Memory B cell (primary cell): ENCODE data around the gene NRXN3.

Experiments used
- ATAC-seq: fragments of 150-1000 bp; cut with Tn5 transposase; 2 replicates; pipeline ENCODE4 v1.10.0; 2021; ENCODE audit warnings: low read depth, mild to moderate bottlenecking, moderate library complexity
- DNase-seq, 2 donors: peaks; one replicate each; pipeline ENCODE4 v3.0.0; 2022; ENCODE audit warnings: low spot score in 2 of 2
- H3K27ac Mint-ChIP-seq: one replicate; pipeline ENCODE4 v1.8.0; 2022; ENCODE audit warnings: mild to moderate bottlenecking, moderate library complexity, mixed read lengths
- H3K27me3 Mint-ChIP-seq: one replicate; pipeline ENCODE4 v1.8.0; 2022; ENCODE audit warnings: mixed read lengths
- H3K36me3 Mint-ChIP-seq: one replicate; pipeline ENCODE4 v1.8.0; 2022; ENCODE audit warnings: mild to moderate bottlenecking, mixed read lengths
- H3K4me1 Mint-ChIP-seq: one replicate; pipeline ENCODE4 v1.8.0; 2022; ENCODE audit warnings: mixed read lengths
- H3K4me3 Mint-ChIP-seq: one replicate; pipeline ENCODE4 v1.8.0; 2022; ENCODE audit warnings: mild to moderate bottlenecking, moderate library complexity, mixed read lengths
- H3K9me3 Mint-ChIP-seq: one replicate; pipeline ENCODE4 v1.8.0; 2022; ENCODE audit warnings: mixed read lengths

NRXN3 gene

GRCh38 chr14:79405512-79405910 lies 1235.3 kb downstream of the NRXN3 start:
- Mint-ChIP-seq H3K36me3 (no peaks in the 10 kb centered on the region), H3K27me3 (no peaks in the 10 kb centered on the region), H3K4me3 (no peak overlapping the region), H3K4me1 (no peaks in the 10 kb centered on the region), H3K27ac (no peak overlapping the region), H3K9me3 (peaks cover 4% of the 10 kb centered on the region)
- ATAC-seq (no peak), DNase-seq (no peak)

- ATAC-seq (no peak), DNase-seq (no peak)
- H3K9me3 Mint-ChIP-seq = peaks cover 4% of the 10 kb centered on the region
- no peak overlapping the region for H3K4me3 Mint-ChIP-seq
- H3K36me3 Mint-ChIP-seq = no peaks in the 10 kb centered on the region
- no peak overlapping the region for H3K27ac Mint-ChIP-seq
- H3K27me3 Mint-ChIP-seq = no peaks in the 10 kb centered on the region
- no peaks in the 10 kb centered on the region for H3K4me1 Mint-ChIP-seq
Observed at GRCh38 chr14:79407572-79407971, 1237.4 kb downstream of the NRXN3 start.

GRCh38 chr14:79408696-79409095 lies 1238.5 kb downstream of the NRXN3 start:
- Mint-ChIP-seq H3K4me1 (no peaks in the 10 kb centered on the region), H3K27me3 (no peaks in the 10 kb centered on the region), H3K9me3 (peaks cover 5% of the 10 kb centered on the region), H3K36me3 (no peaks in the 10 kb centered on the region), H3K27ac (no peak overlapping the region), H3K4me3 (no peak overlapping the region)
- no peak for DNase-seq
- ATAC-seq = no peak

- H3K27ac Mint-ChIP-seq = no peak overlapping the region
- DNase-seq = no peak
Observed at GRCh38 chr14:79411403-79412174, 1241.4 kb downstream of the NRXN3 start.

GRCh38 chr14:79412822-79413221 lies 1242.6 kb downstream of the NRXN3 start:
- no peak overlapping the region for H3K4me3 Mint-ChIP-seq
- H3K27ac Mint-ChIP-seq = no peak overlapping the region
- DNase-seq (no peak), ATAC-seq (no peak)
- peaks cover 3% of the 10 kb centered on the region for H3K9me3 Mint-ChIP-seq
- H3K27me3 Mint-ChIP-seq = no peaks in the 10 kb centered on the region
- H3K4me1 Mint-ChIP-seq = no peaks in the 10 kb centered on the region
- no peaks in the 10 kb centered on the region for H3K36me3 Mint-ChIP-seq

More at GRCh38 chr14:79411403-79412174, 1241.4 kb downstream of the NRXN3 start:
- H3K4me1 Mint-ChIP-seq = no peaks in the 10 kb centered on the region
- H3K36me3 Mint-ChIP-seq = no peaks in the 10 kb centered on the region
- H3K4me3 Mint-ChIP-seq = no peak overlapping the region
- H3K27me3 Mint-ChIP-seq = no peaks in the 10 kb centered on the region
- ATAC-seq = no peak
- peaks cover 3% of the 10 kb centered on the region for H3K9me3 Mint-ChIP-seq

- no peak for ATAC-seq
Observed at GRCh38 chr14:79413734-79414428, 1243.7 kb downstream of the NRXN3 start.

GRCh38 chr14:79415726-79416125 lies 1245.6 kb downstream of the NRXN3 start:
- no peaks in the 10 kb centered on the region for H3K4me1 Mint-ChIP-seq
- no peak overlapping the region for H3K4me3 Mint-ChIP-seq
- no peaks in the 10 kb centered on the region for H3K27me3 Mint-ChIP-seq
- H3K9me3 Mint-ChIP-seq = peaks cover 2% of the 10 kb centered on the region
- ATAC-seq (no peak), DNase-seq (no peak)
- no peak overlapping the region for H3K27ac Mint-ChIP-seq
- no peaks in the 10 kb centered on the region for H3K36me3 Mint-ChIP-seq

More at GRCh38 chr14:79413734-79414428, 1243.7 kb downstream of the NRXN3 start:
- Mint-ChIP-seq H3K27ac (no peak overlapping the region), H3K36me3 (no peaks in the 10 kb centered on the region), H3K4me3 (no peak overlapping the region), H3K27me3 (no peaks in the 10 kb centered on the region), H3K4me1 (no peaks in the 10 kb centered on the region), H3K9me3 (peaks cover 2% of the 10 kb centered on the region)
- no peak for DNase-seq

GRCh38 chr14:79417961-79418360 lies 1247.8 kb downstream of the NRXN3 start:
- no peaks in the 10 kb centered on the region for H3K4me1 Mint-ChIP-seq
- H3K36me3 Mint-ChIP-seq = no peaks in the 10 kb centered on the region
- H3K27ac Mint-ChIP-seq = no peak overlapping the region
- H3K4me3 Mint-ChIP-seq = no peak overlapping the region
- ATAC-seq (no peak), DNase-seq (no peak)
- H3K27me3 Mint-ChIP-seq = no peaks in the 10 kb centered on the region
- peaks cover under 1% of the 10 kb centered on the region for H3K9me3 Mint-ChIP-seq

GRCh38 chr14:79418649-79419415 lies 1248.7 kb downstream of the NRXN3 start:
- no peak for ATAC-seq

GRCh38 chr14:79419571-79420327 lies 1249.6 kb downstream of the NRXN3 start:
- ATAC-seq (no peak), DNase-seq (no peak)
- H3K4me3 Mint-ChIP-seq = no peak overlapping the region
- no peaks in the 10 kb centered on the region for H3K27me3 Mint-ChIP-seq
- H3K27ac Mint-ChIP-seq = no peak overlapping the region
- no peaks in the 10 kb centered on the region for H3K4me1 Mint-ChIP-seq
- no peaks in the 10 kb centered on the region for H3K9me3 Mint-ChIP-seq
- H3K36me3 Mint-ChIP-seq = no peaks in the 10 kb centered on the region

More at GRCh38 chr14:79418649-79419415, 1248.7 kb downstream of the NRXN3 start:
- H3K27ac Mint-ChIP-seq = no peak overlapping the region
- H3K36me3 Mint-ChIP-seq = no peaks in the 10 kb centered on the region
- DNase-seq = no peak
- H3K4me1 Mint-ChIP-seq = no peaks in the 10 kb centered on the region
- H3K4me3 Mint-ChIP-seq = no peak overlapping the region
- no peaks in the 10 kb centered on the region for H3K27me3 Mint-ChIP-seq
- H3K9me3 Mint-ChIP-seq = no peaks in the 10 kb centered on the region

GRCh38 chr14:79420725-79421124 lies 1250.6 kb downstream of the NRXN3 start:
- no peaks in the 10 kb centered on the region for H3K4me1 Mint-ChIP-seq
- H3K4me3 Mint-ChIP-seq = no peak overlapping the region
- H3K9me3 Mint-ChIP-seq = no peaks in the 10 kb centered on the region
- H3K27me3 Mint-ChIP-seq = no peaks in the 10 kb centered on the region
- no peaks in the 10 kb centered on the region for H3K36me3 Mint-ChIP-seq
- no peak for DNase-seq
- no peak for ATAC-seq
- H3K27ac Mint-ChIP-seq = no peak overlapping the region

- no peak for DNase-seq
- no peaks in the 10 kb centered on the region for H3K27me3 Mint-ChIP-seq
- no peaks in the 10 kb centered on the region for H3K4me1 Mint-ChIP-seq
- no peak overlapping the region for H3K4me3 Mint-ChIP-seq
- no peaks in the 10 kb centered on the region for H3K9me3 Mint-ChIP-seq
- no peaks in the 10 kb centered on the region for H3K36me3 Mint-ChIP-seq
- ATAC-seq = no peak
- no peak overlapping the region for H3K27ac Mint-ChIP-seq
Observed at GRCh38 chr14:79421811-79422210, 1251.6 kb downstream of the NRXN3 start.

- Mint-ChIP-seq H3K4me3 (no peak overlapping the region), H3K9me3 (no peaks in the 10 kb centered on the region), H3K4me1 (no peaks in the 10 kb centered on the region), H3K27ac (no peak overlapping the region), H3K27me3 (no peaks in the 10 kb centered on the region), H3K36me3 (no peaks in the 10 kb centered on the region)
- no peak for DNase-seq
- ATAC-seq = no peak
Observed at GRCh38 chr14:79424462-79424861, 1254.3 kb downstream of the NRXN3 start.
